LHCN-M2 (cell line): ENCODE measurements around the gene SPACA6. TPM values are rescaled to one million over a fixed set of nuclear protein-coding genes. Genes with fewer than 3 reads are reported as not detected.
A peak's percentile ranks its signal among the peaks of the same experiment; 100 is the strongest.
"Not testable (repeated sequence)": the region's sequence is repeated elsewhere in the genome, so short reads cannot be mapped to it uniquely, and the experiment has no call there.

Experiments
- DNase-seq: peaks from one replicate; pipeline ENCODE4 v3.0.0-alpha.2; 2012; ENCODE audit warnings: low read depth
- polyA plus RNA-seq: library from polyadenylated mRNA; unstranded; fragments of >200 nt; gene quantifications from one replicate; pipeline ENCODE4 v1.2.1, GENCODE V29; 2012; ENCODE audit warnings: missing spikeins
- total RNA-seq: library from RNA; depleted of rRNA; stranded (reverse); fragments of >200 nt; gene quantifications from 2 replicates; pipeline ENCODE4 v1.2.3, GENCODE V29; 2014; rRNA removed

The SPACA6 gene
- 12.9 and 27.3 TPM in 2 replicates for total RNA-seq
- 15.1 TPM for polyA plus RNA-seq

GRCh38 chr19:51693260-51693659 is at the start of gene SPACA6:
Gene SPACA6, plus strand, starts transcription at chr19:51693330. Its CDS starts 197 bp downstream, at chr19:51693527.
- no peak for DNase-seq

GRCh38 chr19:51644636-51645271 is 48.4 kb upstream of the SPACA6 start:
- no peak for DNase-seq

- not testable (repeated sequence) for DNase-seq
Observed at GRCh38 chr19:51646730-51647129, 46.4 kb upstream of the SPACA6 start, which contains the start of gene SIGLEC14. Gene SIGLEC14, minus strand, starts transcription at chr19:51646825. Its CDS starts 66 bp downstream, at chr19:51646759.

GRCh38 chr19:51647318-51647717 is 45.8 kb upstream of the SPACA6 start:
- DNase-seq: no peak

GRCh38 chr19:51651216-51651846 is 41.8 kb upstream of the SPACA6 start:
- DNase-seq: no peak

- no peak for DNase-seq
Observed at GRCh38 chr19:51652266-51652665, 40.9 kb upstream of the SPACA6 start.

GRCh38 chr19:51653162-51653561 is 40.0 kb upstream of the SPACA6 start:
- no peak for DNase-seq

- no peak for DNase-seq
Observed at GRCh38 chr19:51654783-51655182, 38.3 kb upstream of the SPACA6 start.

- peak; percentile 73 for DNase-seq
Observed at GRCh38 chr19:51660975-51661600, 32.0 kb upstream of the SPACA6 start.

- DNase-seq: no peak
Observed at GRCh38 chr19:51663650-51664049, 29.5 kb upstream of the SPACA6 start.

GRCh38 chr19:51664131-51664530 is 29.0 kb upstream of the SPACA6 start:
- no peak for DNase-seq

GRCh38 chr19:51664997-51665396 is 28.1 kb upstream of the SPACA6 start:
- peak; percentile 19 for DNase-seq

- no peak for DNase-seq
Observed at GRCh38 chr19:51668216-51668615, 24.9 kb upstream of the SPACA6 start.

- DNase-seq: peak; percentile 25
Observed at GRCh38 chr19:51675911-51676565, 17.1 kb upstream of the SPACA6 start.

- DNase-seq: no peak
Observed at GRCh38 chr19:51676566-51677083, 16.5 kb upstream of the SPACA6 start.

- DNase-seq: no peak
Observed at GRCh38 chr19:51680474-51680873, 12.7 kb upstream of the SPACA6 start.

- peak; percentile 65 for DNase-seq
Observed at GRCh38 chr19:51681286-51681941, 11.7 kb upstream of the SPACA6 start.

GRCh38 chr19:51686171-51686570 is 7.0 kb upstream of the SPACA6 start:
- no peak for DNase-seq

- peak; percentile 90 for DNase-seq
Observed at GRCh38 chr19:51687791-51688670, 5.1 kb upstream of the SPACA6 start.
